Measurements from ENCODE around the gene CCKAR.
A peak's percentile ranks its signal among the peaks of the same experiment; 100 is the strongest.

Gene CCKAR

DNA sequence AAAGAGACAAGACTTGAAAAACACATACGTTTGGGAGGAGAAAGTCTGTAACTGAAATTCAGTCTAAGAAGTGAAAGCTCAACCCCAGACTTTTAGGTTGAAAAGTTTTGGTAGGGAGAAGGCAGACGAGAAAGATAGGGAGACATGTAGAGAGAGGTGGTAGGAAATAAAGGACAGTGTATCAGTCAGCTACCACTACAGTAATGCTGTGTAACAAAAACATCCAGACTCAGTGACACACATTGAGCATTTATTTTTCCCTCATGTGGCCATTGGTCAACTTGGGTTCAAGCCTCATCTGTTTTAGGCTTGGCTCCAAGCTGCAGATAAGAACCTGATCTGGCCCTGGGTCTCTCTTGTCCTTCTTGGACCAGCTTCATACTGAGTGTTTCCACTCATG is 26.9 kb downstream of the CCKAR start:
- DNase-seq (ENCODE audit: low read depth): no peak
- TF ChIP-seq, protein P1, sequence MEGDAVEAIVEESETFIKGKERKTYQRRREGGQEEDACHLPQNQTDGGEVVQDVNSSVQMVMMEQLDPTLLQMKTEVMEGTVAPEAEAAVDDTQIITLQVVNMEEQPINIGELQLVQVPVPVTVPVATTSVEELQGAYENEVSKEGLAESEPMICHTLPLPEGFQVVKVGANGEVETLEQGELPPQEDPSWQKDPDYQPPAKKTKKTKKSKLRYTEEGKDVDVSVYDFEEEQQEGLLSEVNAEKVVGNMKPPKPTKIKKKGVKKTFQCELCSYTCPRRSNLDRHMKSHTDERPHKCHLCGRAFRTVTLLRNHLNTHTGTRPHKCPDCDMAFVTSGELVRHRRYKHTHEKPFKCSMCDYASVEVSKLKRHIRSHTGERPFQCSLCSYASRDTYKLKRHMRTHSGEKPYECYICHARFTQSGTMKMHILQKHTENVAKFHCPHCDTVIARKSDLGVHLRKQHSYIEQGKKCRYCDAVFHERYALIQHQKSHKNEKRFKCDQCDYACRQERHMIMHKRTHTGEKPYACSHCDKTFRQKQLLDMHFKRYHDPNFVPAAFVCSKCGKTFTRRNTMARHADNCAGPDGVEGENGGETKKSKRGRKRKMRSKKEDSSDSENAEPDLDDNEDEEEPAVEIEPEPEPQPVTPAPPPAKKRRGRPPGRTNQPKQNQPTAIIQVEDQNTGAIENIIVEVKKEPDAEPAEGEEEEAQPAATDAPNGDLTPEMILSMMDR (IDR thresholded peaks at IDR 0.05; ENCODE audit: low read length, missing control alignments): no peak
- H3K4me3 ChIP-seq (replicated peaks; ENCODE audit: low read depth, low read length): no peak overlapping the region

DNA sequence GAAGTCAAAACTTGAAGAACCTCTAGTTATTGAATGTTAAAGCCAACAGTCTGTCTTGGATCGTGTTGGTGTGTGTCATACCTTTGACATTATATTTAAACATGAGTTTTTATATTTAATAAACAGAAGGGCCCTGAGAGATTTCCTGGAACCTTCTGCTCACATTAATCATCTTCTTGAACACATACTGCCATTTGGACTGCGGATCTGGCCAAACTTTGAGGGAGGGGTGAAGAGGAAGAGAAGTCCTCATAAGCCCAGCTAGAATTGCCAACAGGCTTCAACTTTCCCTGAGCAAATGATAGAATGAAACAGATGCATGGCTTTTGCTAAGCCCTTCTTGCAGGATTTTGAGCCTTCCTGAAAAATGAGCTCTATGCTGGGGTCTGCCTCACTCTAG is 27.4 kb downstream of the CCKAR start:
- TF ChIP-seq, protein P1 (IDR thresholded peaks at IDR 0.05; ENCODE audit: low read length, missing control alignments): no peak
- no peak overlapping the region for H3K4me3 ChIP-seq (replicated peaks; ENCODE audit: low read depth, low read length)
- no peak for DNase-seq (ENCODE audit: low read depth)

DNA sequence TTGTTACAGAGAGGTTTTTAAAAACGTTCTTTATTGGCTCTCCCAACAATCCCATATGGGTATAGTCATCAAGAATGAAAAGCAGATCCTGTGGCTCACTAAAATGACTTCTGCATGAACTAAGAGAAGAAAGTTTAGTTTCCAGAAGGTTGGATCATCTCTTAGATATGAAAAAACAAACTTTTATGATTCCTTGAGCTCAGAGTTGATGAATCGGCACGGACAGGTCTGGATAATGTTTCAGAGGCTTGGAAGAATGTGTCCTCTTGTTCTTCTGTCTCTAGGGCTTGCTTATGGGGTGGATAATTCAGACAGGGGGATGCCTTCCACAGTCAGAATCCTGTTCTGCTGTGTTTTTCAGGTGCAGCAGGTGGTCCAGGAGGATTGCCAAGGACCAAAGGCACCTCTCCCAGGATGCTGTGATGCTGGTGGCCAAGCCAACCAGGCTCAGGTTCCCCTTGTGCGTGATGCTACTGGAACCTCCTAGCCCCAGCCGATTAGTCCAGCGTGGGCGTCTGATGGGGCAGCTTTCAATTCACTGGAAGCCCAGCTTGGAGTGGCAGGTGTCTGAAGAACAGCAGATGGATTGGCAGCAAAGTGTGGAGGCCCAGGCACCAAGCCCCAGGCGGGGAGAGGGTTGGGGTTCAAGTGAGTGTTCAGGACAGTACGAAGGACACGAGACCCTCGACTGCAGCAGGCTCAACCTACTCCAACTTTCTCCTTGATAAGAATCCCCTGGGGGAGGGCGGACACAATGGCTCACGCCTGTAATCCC is 30.3 kb downstream of the CCKAR start:
- no peak overlapping the region for H3K4me3 ChIP-seq (replicated peaks; ENCODE audit: low read depth, low read length)
- no peak for DNase-seq (ENCODE audit: low read depth)
- TF ChIP-seq, protein P1 (IDR thresholded peaks at IDR 0.05; ENCODE audit: low read length, missing control alignments): no peak

DNA sequence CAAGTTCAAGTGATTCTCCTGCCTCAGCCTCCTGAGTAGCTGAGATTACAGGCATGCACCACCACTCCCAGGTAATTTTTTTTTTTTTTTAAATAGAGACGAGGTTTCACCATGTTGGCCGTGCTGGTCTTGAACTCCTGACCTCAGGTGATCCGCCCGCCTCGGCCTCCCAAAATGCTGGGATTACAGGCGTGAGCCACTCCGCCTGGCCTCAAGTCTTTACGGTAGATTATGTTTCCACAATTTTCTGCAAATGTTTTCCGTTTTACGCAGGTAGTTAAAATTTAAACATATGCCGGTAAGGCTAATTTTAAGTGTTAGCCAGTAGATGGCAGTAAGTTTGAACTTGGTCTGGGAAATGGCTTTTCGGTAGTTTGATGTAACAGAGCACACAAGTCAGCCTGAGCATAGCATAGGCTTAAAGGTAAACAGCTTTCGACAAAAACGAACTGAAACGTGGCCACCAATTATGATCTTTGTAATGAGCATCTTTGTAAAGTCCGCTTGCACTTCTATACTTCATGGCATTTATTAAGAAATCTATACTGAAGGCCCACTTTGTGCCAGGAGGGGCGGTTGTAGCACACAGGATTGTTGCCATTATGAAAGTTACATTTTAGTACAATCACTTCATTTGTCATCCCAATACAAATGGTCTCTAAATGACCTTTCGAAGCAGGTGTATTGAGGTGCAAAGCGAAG is 31.1 kb downstream of the CCKAR start:
- H3K4me3 ChIP-seq (replicated peaks; ENCODE audit: low read depth, low read length): no peak overlapping the region
- TF ChIP-seq, protein P1 (IDR thresholded peaks at IDR 0.05; ENCODE audit: low read length, missing control alignments): peak; percentile 66
- peak; percentile 81 for DNase-seq (ENCODE audit: low read depth)

DNA sequence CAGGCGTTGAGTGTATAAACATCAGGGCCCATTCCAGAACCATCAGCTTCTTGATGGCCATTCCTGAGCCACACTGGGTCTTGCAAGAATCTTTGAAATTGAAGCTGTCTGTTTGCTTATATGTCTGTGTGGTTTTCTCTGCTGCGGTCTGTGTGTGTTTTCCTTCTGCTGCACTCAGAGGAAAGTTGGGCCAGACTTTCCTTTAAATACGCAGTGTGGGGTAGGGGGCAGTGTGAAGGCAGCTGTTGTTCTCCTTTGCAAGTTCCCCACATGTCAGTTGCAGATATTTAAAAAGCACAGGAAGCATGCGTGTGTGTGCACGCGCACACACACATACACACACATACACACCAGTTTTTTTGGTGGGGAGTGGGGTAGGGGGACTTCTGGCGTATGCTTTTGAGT is 32.1 kb downstream of the CCKAR start:
- H3K4me3 ChIP-seq (replicated peaks; ENCODE audit: low read depth, low read length): no peak overlapping the region
- DNase-seq (ENCODE audit: low read depth): no peak
- TF ChIP-seq, protein P1 (IDR thresholded peaks at IDR 0.05; ENCODE audit: low read length, missing control alignments): no peak

DNA sequence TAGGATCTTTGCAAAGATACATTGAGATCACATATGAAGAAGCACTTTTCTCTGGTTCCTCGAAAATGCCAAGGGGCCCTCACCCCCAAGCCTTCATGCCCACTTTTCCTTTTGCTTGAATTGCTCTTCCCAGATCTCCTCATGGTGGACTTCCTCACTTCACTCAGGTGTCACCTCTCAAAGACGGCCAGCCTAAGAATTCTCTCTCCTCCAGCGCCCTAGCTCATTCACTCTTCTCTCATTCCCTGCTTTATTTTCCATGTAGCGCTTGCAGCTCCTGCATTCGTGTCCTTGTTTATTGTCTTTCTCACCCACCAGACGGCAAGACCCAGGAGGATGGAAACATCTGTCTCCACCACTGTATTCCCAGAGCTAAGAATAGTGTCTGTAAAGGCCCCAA is 32.9 kb downstream of the CCKAR start:
- H3K4me3 ChIP-seq (replicated peaks; ENCODE audit: low read depth, low read length): no peak overlapping the region
- no peak for DNase-seq (ENCODE audit: low read depth)
- TF ChIP-seq, protein P1 (IDR thresholded peaks at IDR 0.05; ENCODE audit: low read length, missing control alignments): no peak
